Measurements from ENCODE around the gene GULP1.

GRCh38 chr2:188385857-188386256 lies 94.2 kb downstream of the GULP1 start:
- TF ChIP-seq CEBPB (IDR thresholded peaks at IDR 0.05; ENCODE audit: borderline replicate concordance in 1 of 2, low read depth in 2 of 2, low read length in 2 of 2) (no peak), EZH2 (IDR thresholded peaks at IDR 0.05; ENCODE audit: borderline replicate concordance, control insufficient read depth, low read depth, low read length) (no peak), FOS (IDR thresholded peaks at IDR 0.05; ENCODE audit: borderline replicate concordance, extremely low read depth, insufficient read length) (no peak), CEBPZ (IDR thresholded peaks at IDR 0.05; ENCODE audit: low read depth, low read length) (no peak), HDAC6 (IDR thresholded peaks at IDR 0.05; ENCODE audit: unreplicated experiment) (no peak), ZNF274 (IDR thresholded peaks at IDR 0.05; ENCODE audit: insufficient read depth, insufficient read length) (no peak), EP300 (IDR thresholded peaks at IDR 0.05; ENCODE audit: borderline replicate concordance in 1 of 2, control insufficient read depth in 1 of 2, low read depth in 2 of 2, low read length in 2 of 2) (no peak), ZBED1 (IDR thresholded peaks at IDR 0.05; ENCODE audit: borderline replicate concordance) (no peak), KLF5 (IDR thresholded peaks at IDR 0.05; ENCODE audit: partially characterized antibody) (no peak), POLR2A (IDR thresholded peaks at IDR 0.05; ENCODE audit: low read depth, low read length) (no peak), RFX5 (IDR thresholded peaks at IDR 0.05; ENCODE audit: low read depth, low read length) (no peak), ESRRA (IDR thresholded peaks at IDR 0.05; ENCODE audit: low read length) (no peak), MYB (IDR thresholded peaks at IDR 0.05; ENCODE audit: borderline replicate concordance, low read depth, low read length) (no peak)
- TF ChIP-seq, protein P1, sequence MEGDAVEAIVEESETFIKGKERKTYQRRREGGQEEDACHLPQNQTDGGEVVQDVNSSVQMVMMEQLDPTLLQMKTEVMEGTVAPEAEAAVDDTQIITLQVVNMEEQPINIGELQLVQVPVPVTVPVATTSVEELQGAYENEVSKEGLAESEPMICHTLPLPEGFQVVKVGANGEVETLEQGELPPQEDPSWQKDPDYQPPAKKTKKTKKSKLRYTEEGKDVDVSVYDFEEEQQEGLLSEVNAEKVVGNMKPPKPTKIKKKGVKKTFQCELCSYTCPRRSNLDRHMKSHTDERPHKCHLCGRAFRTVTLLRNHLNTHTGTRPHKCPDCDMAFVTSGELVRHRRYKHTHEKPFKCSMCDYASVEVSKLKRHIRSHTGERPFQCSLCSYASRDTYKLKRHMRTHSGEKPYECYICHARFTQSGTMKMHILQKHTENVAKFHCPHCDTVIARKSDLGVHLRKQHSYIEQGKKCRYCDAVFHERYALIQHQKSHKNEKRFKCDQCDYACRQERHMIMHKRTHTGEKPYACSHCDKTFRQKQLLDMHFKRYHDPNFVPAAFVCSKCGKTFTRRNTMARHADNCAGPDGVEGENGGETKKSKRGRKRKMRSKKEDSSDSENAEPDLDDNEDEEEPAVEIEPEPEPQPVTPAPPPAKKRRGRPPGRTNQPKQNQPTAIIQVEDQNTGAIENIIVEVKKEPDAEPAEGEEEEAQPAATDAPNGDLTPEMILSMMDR (IDR thresholded peaks at IDR 0.05 in 2 of 3, conservative IDR thresholded peaks at IDR 0.05 in 1 of 3; ENCODE audit: control insufficient read depth in 2 of 3, extremely low read depth in 1 of 3, insufficient read depth in 1 of 3, low read depth in 3 of 3, low read length in 3 of 3): no peak
